GM18502 (cell line): ENCODE measurements around the gene METTL5.
"Not testable (repeated sequence)": the region's sequence is repeated elsewhere in the genome, so short reads cannot be mapped to it uniquely, and the experiment has no call there.

Experiments used
- ATAC-seq: cut with Tn5 transposase; IDR thresholded peaks from one replicate; pipeline ENCODE4 v1.9.1; 2021; ENCODE audit warnings: mild to moderate bottlenecking; ENCODE audit not compliant: unreplicated experiment, poor library complexity

METTL5 gene

GRCh38 chr2:169838743-169839489, 14.2 kb upstream of the METTL5 start:
- no peak for ATAC-seq

GRCh38 chr2:169834401-169834800, 9.7 kb upstream of the METTL5 start:
- no peak for ATAC-seq

GRCh38 chr2:169828141-169828811, 3.6 kb upstream of the METTL5 start:
- peak; percentile 34 for ATAC-seq

GRCh38 chr2:169827272-169828140, 2.8 kb upstream of the METTL5 start, which contains the start of gene UBR3:
Gene UBR3 (plus strand): TSS chr2:169827454. CDS start chr2:169827508, 54 bp downstream.
- peak; percentile 85 for ATAC-seq

- ATAC-seq = no peak
These were observed 721 bp downstream of the METTL5 start for GRCh38 chr2:169823996-169824372.

- no peak for ATAC-seq
These were observed 1.8 kb downstream of the METTL5 start for GRCh38 chr2:169822785-169823392.

GRCh38 chr2:169822036-169822435, 2.7 kb downstream of the METTL5 start:
- ATAC-seq = no peak

GRCh38 chr2:169820101-169820500, 4.6 kb downstream of the METTL5 start:
- ATAC-seq = not testable (repeated sequence)

- ATAC-seq = no peak
These were observed 5.6 kb downstream of the METTL5 start for GRCh38 chr2:169819106-169819505.

GRCh38 chr2:169818241-169818640, 6.5 kb downstream of the METTL5 start:
- ATAC-seq = no peak

- ATAC-seq = not testable (repeated sequence)
These were observed 7.3 kb downstream of the METTL5 start for GRCh38 chr2:169817369-169817768.

GRCh38 chr2:169816961-169817360, 7.7 kb downstream of the METTL5 start:
- not testable (repeated sequence) for ATAC-seq

GRCh38 chr2:169815849-169816248, 8.9 kb downstream of the METTL5 start:
- ATAC-seq = no peak

- no peak for ATAC-seq
These were observed 16.5 kb downstream of the METTL5 start for GRCh38 chr2:169808221-169808620.

GRCh38 chr2:169806586-169806985, 18.1 kb downstream of the METTL5 start:
- ATAC-seq = no peak

- no peak for ATAC-seq
These were observed 21.2 kb downstream of the METTL5 start for GRCh38 chr2:169803480-169803879.

- ATAC-seq = peak; percentile 95
These were observed 25.8 kb downstream of the METTL5 start, which contains the start of gene SSB for GRCh38 chr2:169798718-169799592. Gene SSB (plus strand): TSS chr2:169798871. CDS start chr2:169800961, 2,090 bp downstream.

GRCh38 chr2:169798397-169798717, 26.3 kb downstream of the METTL5 start:
- peak; percentile 15 for ATAC-seq

GRCh38 chr2:169797601-169798000, 27.1 kb downstream of the METTL5 start:
- no peak for ATAC-seq
